Measurements from ENCODE around the gene TMPRSS2.
"Not testable (repeated sequence)": the region's sequence is repeated elsewhere in the genome, so short reads cannot be mapped to it uniquely, and the experiment has no call there.

TMPRSS2 gene

GRCh38 chr21:41425588-41425953 is 82.4 kb downstream of the TMPRSS2 start:
- no peak for DNase-seq

GRCh38 chr21:41423305-41423636 is 84.7 kb downstream of the TMPRSS2 start:
- DNase-seq: peak; percentile 23

GRCh38 chr21:41422546-41423304 is 85.2 kb downstream of the TMPRSS2 start:
- no peak for DNase-seq

GRCh38 chr21:41420998-41421397 is 87.0 kb downstream of the TMPRSS2 start:
- not testable (repeated sequence) for DNase-seq

- DNase-seq: peak; percentile 71
Measured at GRCh38 chr21:41419921-41420862, 87.8 kb downstream of the TMPRSS2 start.

- DNase-seq: no peak
Measured at GRCh38 chr21:41418956-41419680, 88.8 kb downstream of the TMPRSS2 start.

GRCh38 chr21:41418393-41418792 is 89.6 kb downstream of the TMPRSS2 start:
- DNase-seq: no peak

GRCh38 chr21:41417505-41417904 is 90.5 kb downstream of the TMPRSS2 start:
- DNase-seq: not testable (repeated sequence)
